HG02759 (cell line): ENCODE data around the gene ZDHHC7.

Experiments
- ATAC-seq: cut with Tn5 transposase; IDR thresholded peaks from one replicate; pipeline ENCODE4 v1.9.1; 2021; ENCODE audit warnings: mild to moderate bottlenecking, moderate library complexity; ENCODE audit not compliant: unreplicated experiment

The ZDHHC7 gene

GRCh38 chr16:85025781-85026653 lies 14.7 kb upstream of the ZDHHC7 start:
- ATAC-seq = no peak

DNA sequence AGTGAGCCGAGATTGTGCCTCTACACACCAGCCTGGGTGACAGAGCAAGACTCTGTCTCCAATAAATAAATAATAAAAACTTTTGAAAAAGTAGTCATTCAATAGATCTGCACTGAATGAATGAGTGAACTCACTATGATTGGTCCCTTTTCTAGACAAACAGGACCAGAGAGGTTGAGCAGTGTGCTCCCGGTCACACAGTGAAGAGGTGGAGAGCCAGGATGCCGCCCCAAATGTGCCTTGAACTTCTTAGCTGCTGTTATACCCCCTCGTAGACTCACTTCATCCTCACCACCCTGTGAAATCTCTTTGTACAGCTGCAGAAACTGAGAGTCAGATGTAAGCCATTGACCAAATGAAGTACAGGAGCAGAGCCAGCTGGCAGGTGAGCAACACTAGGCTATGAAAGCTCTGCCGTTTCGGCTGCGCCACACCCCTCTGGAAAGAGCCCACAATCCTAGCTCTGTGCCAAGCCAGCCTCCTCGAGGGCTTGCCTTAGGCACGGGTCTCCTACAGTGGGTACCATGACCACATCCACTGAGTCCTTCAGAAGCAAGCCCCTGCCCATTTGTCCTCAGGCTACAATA lies 8.4 kb upstream of the ZDHHC7 start:
- ATAC-seq = no peak

DNA sequence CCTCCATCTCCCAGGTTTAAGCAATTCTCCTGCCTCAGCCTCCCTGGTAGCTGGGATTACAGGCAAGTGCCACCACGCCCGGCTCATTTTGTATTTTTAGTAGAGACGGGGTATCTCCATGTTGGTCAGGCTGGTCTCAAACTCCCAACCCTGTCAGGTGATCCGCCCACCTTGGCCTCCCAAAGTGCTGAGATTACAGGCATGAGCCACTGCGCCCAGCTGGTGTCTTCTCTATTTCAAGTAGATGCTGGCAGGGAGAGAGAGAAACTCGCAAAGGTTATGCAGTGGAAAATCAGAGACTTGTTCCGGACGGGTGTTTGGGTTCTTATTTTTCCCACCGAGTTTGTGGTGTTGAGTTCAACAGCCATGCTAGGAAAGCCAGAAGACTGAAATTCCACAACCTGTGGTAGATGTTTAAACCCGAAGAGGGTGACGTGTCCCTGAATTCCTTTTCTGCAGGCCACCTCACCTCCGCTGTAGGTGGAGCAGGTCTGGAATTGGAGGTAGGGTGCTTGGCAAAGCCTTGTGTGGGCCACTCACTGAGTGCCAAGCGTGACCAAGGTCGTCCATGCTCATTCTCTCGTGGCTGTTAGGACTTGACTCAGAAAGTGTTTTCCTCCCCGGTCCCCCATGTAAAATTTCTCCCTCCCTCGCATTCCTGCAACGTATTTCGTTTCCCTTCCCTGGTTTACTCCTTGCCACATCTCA lies 7.3 kb upstream of the ZDHHC7 start:
- ATAC-seq = no peak

GRCh38 chr16:85017633-85018032 lies 6.3 kb upstream of the ZDHHC7 start:
- ATAC-seq = no peak

- peak; percentile 48 for ATAC-seq
Observed at GRCh38 chr16:85017151-85017550, 5.8 kb upstream of the ZDHHC7 start.

DNA sequence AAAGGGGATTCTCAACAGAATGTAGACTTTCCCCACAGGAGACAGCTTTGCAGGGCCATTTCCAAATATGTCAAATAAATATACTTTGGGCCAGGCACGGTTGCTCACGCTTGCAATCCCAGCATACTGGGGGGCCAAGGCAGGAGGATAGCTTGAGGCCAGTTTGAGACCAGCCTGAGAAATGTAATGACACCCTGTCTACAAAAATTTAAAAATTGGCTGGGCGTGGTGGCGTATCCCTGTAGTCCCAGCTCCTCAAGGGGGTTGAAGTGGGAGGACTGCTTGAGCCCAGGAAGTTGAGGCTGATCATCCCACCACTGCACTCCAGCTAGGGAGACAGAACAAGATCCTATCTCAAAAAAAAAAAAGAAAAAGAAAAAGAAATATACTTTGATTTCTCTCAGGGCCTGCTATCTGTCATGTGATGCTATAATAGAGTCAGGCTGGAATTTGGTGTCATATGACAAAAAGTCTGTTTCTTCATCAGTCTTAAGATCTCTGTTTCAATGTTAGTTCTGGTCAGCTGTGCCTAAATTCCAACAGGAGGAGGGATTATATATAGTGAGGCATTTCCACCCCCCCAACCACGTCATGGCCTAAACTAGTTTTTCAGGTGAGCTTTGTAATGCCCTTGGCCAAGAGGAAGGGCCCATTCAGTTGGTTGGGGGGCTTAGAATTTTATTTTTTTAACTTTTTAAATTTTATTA lies 4.3 kb upstream of the ZDHHC7 start:
- no peak for ATAC-seq

GRCh38 chr16:85014311-85014710 lies 3.0 kb upstream of the ZDHHC7 start:
- ATAC-seq = no peak

- ATAC-seq = peak; percentile 7
Observed at GRCh38 chr16:85011846-85012284, 530 bp upstream of the ZDHHC7 start.

DNA sequence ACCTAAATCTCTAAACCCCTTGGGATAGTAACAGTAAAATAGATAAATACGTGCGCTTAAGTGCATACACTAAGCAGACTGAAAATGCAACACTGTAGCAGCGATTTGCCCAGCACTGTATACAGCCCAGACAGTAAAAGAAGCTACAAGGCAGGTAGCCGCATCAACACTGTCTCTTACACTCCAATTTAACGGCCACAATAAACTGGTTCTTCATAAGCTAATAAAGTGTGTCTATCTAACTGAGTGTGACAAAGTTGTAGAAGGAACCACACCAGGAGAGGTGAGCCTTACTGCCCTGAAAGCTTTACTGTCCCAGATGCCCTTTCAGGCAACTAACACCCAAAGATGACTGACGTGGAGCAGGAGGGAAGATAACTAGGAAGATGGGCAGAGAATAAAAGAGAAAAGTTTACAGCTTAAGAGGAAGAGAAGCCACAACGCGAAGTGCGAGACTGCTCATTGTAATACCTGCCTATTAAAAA lies 847 bp downstream of the ZDHHC7 start:
- no peak for ATAC-seq

DNA sequence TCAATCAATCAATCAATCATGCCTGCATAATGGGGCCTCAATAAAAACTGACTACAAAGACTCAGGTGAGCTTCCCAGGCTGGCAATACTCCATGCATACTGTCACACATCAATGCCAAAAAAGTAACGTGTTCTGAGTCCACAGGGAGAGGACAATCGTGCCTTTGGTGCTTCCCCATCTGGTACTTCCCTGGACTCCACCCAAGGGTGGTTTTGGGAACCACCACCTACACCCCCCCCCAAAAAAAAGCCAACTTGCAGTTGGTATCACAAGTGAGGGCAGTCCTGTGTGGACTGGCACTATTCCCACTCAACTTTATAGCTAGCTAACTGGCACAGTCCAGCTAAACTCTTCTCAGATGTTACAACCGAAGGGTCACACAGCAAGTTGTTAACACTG lies 3.1 kb downstream of the ZDHHC7 start:
- ATAC-seq = no peak

- ATAC-seq = no peak
Observed at GRCh38 chr16:85007496-85008214, 3.7 kb downstream of the ZDHHC7 start.

DNA sequence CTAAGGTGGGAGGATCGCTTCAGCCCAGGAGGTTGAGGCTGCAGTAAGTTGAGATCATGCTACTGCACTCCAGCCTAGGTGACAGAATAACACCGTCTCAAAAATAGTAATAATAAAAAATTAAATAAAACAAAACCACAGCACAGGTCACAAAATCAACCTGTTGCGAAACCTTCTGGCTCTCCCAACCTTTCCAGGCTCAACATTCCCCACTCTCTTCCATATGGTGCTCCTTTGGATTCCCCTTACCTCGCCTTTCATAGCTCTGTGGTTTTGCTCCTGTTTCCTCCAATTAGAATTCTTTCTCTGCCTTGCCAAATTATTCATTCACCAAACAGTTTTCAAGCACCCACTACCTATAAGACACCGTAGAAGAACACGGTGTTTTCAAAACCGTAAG lies 4.7 kb downstream of the ZDHHC7 start:
- ATAC-seq = no peak

DNA sequence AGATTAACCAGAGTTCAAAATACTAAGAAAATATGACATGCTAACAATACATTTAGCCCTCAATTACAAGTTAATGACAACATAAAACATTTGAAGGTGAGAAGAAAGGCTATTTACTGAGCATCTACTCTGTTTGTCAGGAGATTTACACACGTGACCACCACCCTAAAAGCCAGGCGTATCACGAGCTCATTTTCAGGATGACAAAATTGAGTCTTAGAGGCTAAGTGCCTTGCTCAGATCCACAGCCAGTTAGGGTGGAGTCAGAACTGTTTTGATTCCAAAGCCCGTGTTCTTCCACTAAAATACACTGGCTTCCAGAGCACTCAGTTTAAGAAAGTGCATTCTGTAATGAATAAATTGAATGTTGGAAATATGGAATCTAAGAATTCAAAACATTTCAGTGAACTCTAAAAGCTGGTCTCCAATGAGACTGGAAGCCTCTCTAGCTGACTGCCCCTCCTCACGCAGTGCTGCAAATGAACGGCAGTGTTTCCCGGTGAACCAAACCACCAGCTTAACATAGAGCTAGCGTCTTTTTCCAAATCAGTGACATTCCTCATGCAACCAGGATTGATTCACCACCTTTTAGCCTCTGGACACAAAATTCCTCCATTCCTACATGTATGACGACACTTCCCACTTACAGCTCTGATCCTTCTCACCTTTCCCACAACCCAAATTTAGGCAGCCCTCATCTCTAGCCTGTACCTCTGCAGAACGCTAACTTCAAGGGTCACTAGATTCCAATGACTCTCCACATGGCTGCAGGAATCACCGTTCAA lies 5.9 kb downstream of the ZDHHC7 start:
- ATAC-seq = no peak

DNA sequence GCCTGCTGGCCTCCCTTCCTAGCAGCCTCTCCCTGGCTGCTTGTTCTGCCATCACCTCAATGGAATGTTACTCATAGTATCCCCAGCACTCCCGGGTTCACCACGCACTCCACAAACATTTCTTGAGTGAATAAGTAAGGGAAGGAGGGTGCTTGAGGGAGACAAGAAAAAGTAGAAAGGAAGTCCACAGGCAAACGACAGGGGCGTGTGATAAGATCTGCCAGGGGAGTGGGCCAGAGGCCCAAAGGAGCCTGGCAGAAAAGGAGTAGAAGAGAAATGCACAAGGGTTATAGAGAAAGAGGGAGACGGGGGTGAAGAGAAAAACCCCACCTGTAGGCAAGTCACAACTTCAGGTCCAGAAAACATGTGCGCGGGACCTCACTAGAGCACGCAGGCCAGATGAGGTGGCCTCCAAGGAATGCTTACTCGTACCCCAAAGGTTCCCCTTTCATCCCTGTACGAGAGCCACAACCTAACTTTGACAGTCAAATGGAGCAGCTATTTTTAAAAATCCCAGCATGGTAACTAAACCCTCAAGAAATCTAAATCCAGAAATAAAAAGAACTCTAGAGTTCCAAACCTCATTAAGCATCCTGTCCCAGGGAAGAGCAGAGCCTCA lies 6.6 kb downstream of the ZDHHC7 start:
- ATAC-seq = no peak

DNA sequence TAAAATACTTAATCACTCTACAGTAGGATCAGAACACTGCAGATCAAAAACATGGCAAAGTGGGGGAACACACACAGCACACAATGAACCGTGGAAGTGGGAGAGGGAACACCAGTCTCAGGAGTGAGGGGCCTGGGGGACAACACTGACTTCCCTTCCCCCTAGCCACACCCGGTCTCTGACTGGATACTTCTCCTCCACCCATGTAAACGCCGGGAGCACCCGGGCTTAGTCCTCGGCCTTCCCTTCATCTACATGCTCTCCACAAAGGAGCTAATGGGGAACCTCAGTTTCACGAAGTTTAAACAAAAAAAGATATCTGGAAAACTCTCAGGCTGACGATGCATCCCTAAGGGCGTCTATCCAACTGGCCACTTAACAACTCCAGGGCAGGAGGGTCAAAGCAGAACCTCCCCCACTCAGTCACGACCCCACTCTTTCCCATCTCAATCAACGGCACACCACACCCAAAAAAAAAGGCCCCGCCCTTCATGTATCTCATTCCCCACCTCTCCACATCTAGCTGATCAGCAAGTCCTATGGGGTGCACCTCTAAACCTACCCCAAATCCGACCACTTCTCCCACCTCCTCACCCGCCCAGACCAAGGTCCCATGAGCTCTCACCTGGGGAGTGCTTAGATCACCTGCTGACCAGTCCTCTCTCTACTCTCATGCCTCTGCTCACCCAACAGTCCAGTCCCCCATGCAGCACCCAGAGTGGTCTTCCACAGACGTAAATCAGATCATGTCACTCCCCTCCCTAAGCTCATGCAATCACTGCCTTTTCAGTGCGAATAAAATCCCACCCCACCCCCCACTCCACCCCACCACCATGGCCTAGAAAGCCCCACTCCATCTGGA lies 7.4 kb downstream of the ZDHHC7 start:
- no peak for ATAC-seq

DNA sequence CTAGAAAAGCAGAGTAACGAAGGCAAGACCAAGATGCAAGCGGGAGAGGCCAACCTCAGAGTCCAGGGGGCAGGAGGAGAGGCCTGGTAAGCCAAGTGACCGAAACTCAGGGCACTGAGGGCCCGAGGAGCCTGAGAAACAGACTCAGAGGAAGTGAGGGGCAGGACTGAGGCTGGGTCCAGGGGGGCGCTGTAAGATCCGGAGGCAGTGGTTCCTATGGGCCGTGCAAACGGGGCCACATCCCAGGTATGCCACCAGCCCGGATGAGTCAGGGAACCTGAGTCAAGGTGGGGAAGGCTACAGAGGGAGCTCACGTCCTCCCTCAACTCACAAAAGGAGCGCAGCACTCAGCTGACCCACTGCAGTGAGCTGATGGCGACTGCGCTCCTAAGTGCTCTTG lies 8.3 kb downstream of the ZDHHC7 start:
- ATAC-seq = no peak

GRCh38 chr16:85002608-85003007 lies 8.7 kb downstream of the ZDHHC7 start:
- no peak for ATAC-seq

- no peak for ATAC-seq
Observed at GRCh38 chr16:85002099-85002541, 9.2 kb downstream of the ZDHHC7 start.
